OCI-LY7 (cell line): ENCODE data around the gene TEKT5.

Experiments
- CTCF ChIP-seq: fragments of 200-600 bp; sonication (generic); conservative IDR thresholded peaks from 2 replicates; pipeline ENCODE4 v1.5.1; 2014; ENCODE audit warnings: mild to moderate bottlenecking, antibody characterized with exemption, low read length, moderate library complexity, mixed read lengths
- EZH2phosphoT487 ChIP-seq: fragments of 200-600 bp; sonication (generic); IDR thresholded peaks from 2 replicates; pipeline ENCODE4 v1.6.1; 2018; ENCODE audit warnings: low read depth, borderline replicate concordance, mild to moderate bottlenecking, mixed run types, antibody characterized with exemption, low read length, moderate library complexity, mixed read lengths

- TF ChIP-seq EZH2phosphoT487 = no peak
- TF ChIP-seq CTCF = no peak
These were observed 43.7 kb upstream of the TEKT5 start for GRCh38 chr16:10738231-10739077.
